Endothelial cell of umbilical vein (primary cell): ENCODE results near the gene INTS11. TPM values are rescaled to one million over a fixed set of nuclear protein-coding genes. Genes with fewer than 3 reads are reported as not detected.
"Not testable (repeated sequence)": the region's sequence is repeated elsewhere in the genome, so short reads cannot be mapped to it uniquely, and the experiment has no call there.

Experiments used
- BruUV-seq: library from RNA; stranded (reverse); fragments of 400-500 nt; replicated peaks from 2 replicates; lab custom pipeline; 2021; lab: Mats Ljungman, UMichigan
- CTCF ChIA-PET: fragments of 300-600, 350-600 bp; sonication (Branson Sonifier 250); formaldehyde crosslinking; loops from one replicate; lab custom pipeline; 2021; ENCODE audit warnings: antibody characterized with exemption, inconsistent platforms; lab: Charles Lee
- POLR2A ChIA-PET: fragments of 300-600, 350-600 bp; sonication (Branson Sonifier 250); formaldehyde crosslinking; loops from one replicate; lab custom pipeline; 2021; ENCODE audit warnings: antibody characterized with exemption, inconsistent platforms; lab: Charles Lee
- DNase-seq: peaks from one replicate; pipeline ENCODE4 v3.0.0-alpha.2; 2011; ENCODE audit warnings: low read depth, low spot score
- FAIRE-seq: peaks from 2 replicates; lab custom pipeline; 2011; peaks lifted over from hg19 to GRCh38; lab: Jason Lieb, UNC
- H2AFZ ChIP-seq: 2 replicates; pipeline ENCODE4 v1.6.0; 2012; ENCODE audit warnings: low read depth, low read length, control low read depth, inconsistent platforms
- H3K27ac ChIP-seq: 2 replicates; pipeline ENCODE4 v1.5.1; 2011; ENCODE audit warnings: low read depth, mild to moderate bottlenecking, control low read depth, low read length, moderate library complexity; ENCODE audit not compliant: insufficient read depth
- H3K27me3 ChIP-seq, 2 experiments: 2 replicates each; pipeline versions ENCODE4 v1.6.0 to v1.6.1; 2011; ENCODE audit warnings: low read length in 2 of 2, mixed read lengths in 1 of 2; ENCODE audit not compliant: control insufficient read depth in 2 of 2, insufficient read depth in 2 of 2
- H3K36me3 ChIP-seq, 2 experiments: 2 replicates in 1 of 2; 3 replicates in 1 of 2; pipeline ENCODE4 v1.5.1; 2011; ENCODE audit warnings: low read length in 2 of 2, mild to moderate bottlenecking in 1 of 2, moderate library complexity in 1 of 2; ENCODE audit not compliant: control insufficient read depth in 2 of 2, insufficient read depth in 2 of 2; ENCODE audit errors: extremely low read depth in 1 of 2
- H3K4me1 ChIP-seq: 3 replicates; pipeline ENCODE4 v1.5.1; 2011; ENCODE audit warnings: mild to moderate bottlenecking, low read length; ENCODE audit not compliant: control insufficient read depth, insufficient read depth; ENCODE audit errors: extremely low read depth
- H3K4me2 ChIP-seq: 2 replicates; pipeline ENCODE4 v1.6.1; 2011; ENCODE audit warnings: low read length, control low read depth, mixed read lengths; ENCODE audit not compliant: insufficient read depth
- H3K4me3 ChIP-seq, 3 experiments: fragments of 200-600 bp in 1 of 3; sonication (generic), shearing (Covaris generic) in 1 of 3; replicated peaks in 1 of 3; 2 replicates each; pipeline ENCODE4 v1.5.1; 2011 to 2016; ENCODE audit warnings: control low read depth in 3 of 3, low read length in 3 of 3, mild to moderate bottlenecking in 2 of 3, inconsistent platforms in 1 of 3, low read depth in 1 of 3, moderate library complexity in 1 of 3; ENCODE audit not compliant: insufficient read depth in 1 of 3
- H3K79me2 ChIP-seq: 2 replicates; pipeline ENCODE4 v1.6.0; 2012; ENCODE audit warnings: low read length, inconsistent platforms; ENCODE audit not compliant: control insufficient read depth, insufficient read depth
- H3K9ac ChIP-seq: replicated peaks from 2 replicates; pipeline ENCODE3; 2011; ENCODE audit warnings: low read length, control low read depth; ENCODE audit not compliant: insufficient read depth; ENCODE audit errors: extremely low read depth
- H3K9me1 ChIP-seq: replicated peaks from 3 replicates; pipeline ENCODE4 v1.6.0; 2011; ENCODE audit warnings: mild to moderate bottlenecking, low read length; ENCODE audit not compliant: control insufficient read depth, insufficient read depth; ENCODE audit errors: extremely low read depth
- H3K9me3 ChIP-seq: replicated peaks from 2 replicates; pipeline ENCODE4 v1.5.1; 2012; ENCODE audit warnings: low read length, inconsistent platforms; ENCODE audit not compliant: control insufficient read depth, insufficient read depth
- H4K20me1 ChIP-seq: replicated peaks from 2 replicates; pipeline ENCODE3; 2011; ENCODE audit warnings: mild to moderate bottlenecking, low read length; ENCODE audit not compliant: control insufficient read depth, insufficient read depth; ENCODE audit errors: extremely low read depth
- EZH2 ChIP-seq: IDR thresholded peaks from 2 replicates; pipeline ENCODE4 v1.6.1; 2012; ENCODE audit warnings: borderline replicate concordance, low read depth, mild to moderate bottlenecking, moderate library complexity, low read length, inconsistent platforms; ENCODE audit not compliant: severe bottlenecking
- FOS ChIP-seq: IDR thresholded peaks from 2 replicates; pipeline ENCODE4 v1.6.1; 2011; ENCODE audit warnings: mild to moderate bottlenecking, low read length, moderate library complexity, borderline replicate concordance; ENCODE audit not compliant: insufficient read depth
- GATA2 ChIP-seq: IDR thresholded peaks from 2 replicates; pipeline ENCODE4 v1.7.0; 2011; ENCODE audit warnings: low read depth, mild to moderate bottlenecking, moderate library complexity, mixed read lengths, low read length; ENCODE audit not compliant: insufficient read length, insufficient read depth
- JUN ChIP-seq: IDR thresholded peaks from 2 replicates; pipeline ENCODE4 v1.6.1; 2011; ENCODE audit warnings: borderline replicate concordance, low read depth; ENCODE audit not compliant: insufficient read length, insufficient read depth
- MYC ChIP-seq: IDR thresholded peaks from one replicate; pipeline ENCODE4 v1.6.1; 2011; ENCODE audit warnings: mild to moderate bottlenecking, low read depth, low read length
- POLR2A ChIP-seq: IDR thresholded peaks from 2 replicates; pipeline ENCODE4 v1.6.1; 2012; ENCODE audit warnings: low read depth, mild to moderate bottlenecking, control low read depth, low read length
- POLR2AphosphoS5 ChIP-seq: IDR thresholded peaks from 2 replicates; pipeline ENCODE4 v1.6.1; 2012; ENCODE audit warnings: low read depth, mild to moderate bottlenecking, control low read depth, low read length, moderate library complexity; ENCODE audit not compliant: insufficient read depth
- dilution Hi-C: fragments of 300-500 bp; cut with MboI; formaldehyde crosslinking; loops from one replicate; pipeline ENCODE4 v1.15.0; 2019; ENCODE audit warnings: low sequenced_read_pairs; ENCODE audit not compliant: extremely low pct_ligation_motif_present
- intact Hi-C: fragments of 100-400 bp; cut with micrococcal nuclease; formaldehyde crosslinking; loops from one replicate; pipeline ENCODE4 v1.10.0; 2022
- polyA plus RNA-seq, 4 experiments: library from polyadenylated mRNA; depleted of rRNA in 3 of 4; stranded (reverse) in 3 of 4; unstranded in 1 of 4; fragments of >200 nt; gene quantifications; 2 replicates each; pipeline versions ENCODE4 v1.2.1 to v1.2.3, GENCODE V29; 2011 to 2012; ENCODE audit warnings: missing spikeins in 1 of 4
- total RNA-seq: library from RNA; stranded (reverse); gene quantifications from 2 replicates; pipeline ENCODE4 v1.2.3, GENCODE V29; 2021
- TF ChIP-seq, protein P1 (sequence below), 2 donors: IDR thresholded peaks; 1 replicate in 1 of 2; 2 replicates in 1 of 2; pipeline ENCODE4 v1.5.1; 2011; ENCODE audit warnings: low read length in 2 of 2, mild to moderate bottlenecking in 2 of 2, moderate library complexity in 2 of 2, control low read depth in 1 of 2, inconsistent platforms in 1 of 2, low read depth in 1 of 2; ENCODE audit not compliant: insufficient read depth in 1 of 2; ENCODE audit errors: extremely low read depth in 1 of 2
- TF ChIP-seq, protein P2 (sequence below): IDR thresholded peaks from 2 replicates; pipeline ENCODE4 v1.6.1; 2011; ENCODE audit not compliant: insufficient read depth, insufficient read length

Gene INTS11
- total and polyA plus RNA-seq, 2 donors (not counting 3 experiments of a cell fraction or from before 2014, with no cell fraction given), result 132 to 222 TPM

DNA sequence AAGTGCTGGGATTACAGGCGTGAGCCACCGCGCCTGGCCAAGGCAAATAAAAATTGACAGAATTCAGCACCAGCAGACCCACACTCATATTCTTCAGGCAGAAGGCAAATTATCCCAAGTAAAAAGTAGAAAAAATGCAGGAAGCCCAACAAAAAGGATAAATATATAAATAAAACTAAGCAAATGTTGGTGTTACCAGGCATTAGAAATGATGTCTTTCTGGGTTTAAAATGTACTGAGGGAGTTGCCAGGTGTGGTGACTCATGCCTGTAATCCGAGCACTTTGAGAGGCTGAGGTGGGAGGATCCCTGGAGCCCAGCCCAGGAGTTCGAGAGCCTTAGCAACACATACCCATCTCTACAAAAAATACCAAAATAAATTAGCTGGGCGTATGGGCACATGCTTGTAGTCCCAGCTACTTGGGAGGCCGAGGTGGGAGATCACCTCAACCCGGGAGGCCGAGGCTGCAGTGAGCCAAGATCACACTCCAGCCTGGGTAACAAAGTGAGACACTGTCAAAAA, 6.3 kb downstream of the INTS11 start:
- no peak overlapping the region for H3K27ac ChIP-seq
- H3K4me1 ChIP-seq, result no peaks in the 10 kb centered on the region
- H3K9me1 ChIP-seq, result no peaks in the 10 kb centered on the region
- H3K27me3 ChIP-seq, result no peaks in the 10 kb centered on the region
- no peaks in the 10 kb centered on the region for H3K9me3 ChIP-seq
- H2AFZ ChIP-seq, result no peak overlapping the region
- peak; percentile 44 for FAIRE-seq
- no peak overlapping the region for H3K4me2 ChIP-seq
- no TSS peak for BruUV-seq
- intact Hi-C loops, result no loop called here
- peak; percentile 45 for DNase-seq
- no peak for TF ChIP-seq POLR2AphosphoS5
- peak; percentile 32 for TF ChIP-seq FOS
- peaks cover 5% of the 10 kb centered on the region for H4K20me1 ChIP-seq
- peaks cover 36% of the 10 kb centered on the region for H3K79me2 ChIP-seq
- ChIA-PET CTCF (no interaction called here), POLR2A (no interaction called here)
- H3K36me3 ChIP-seq, result peaks cover 0 to 25% of the 10 kb centered on the region in 2 experiments
- dilution Hi-C loops, result no loop called here
- H3K4me3 ChIP-seq, result no peak overlapping the region
- no peak overlapping the region for H3K9ac ChIP-seq

DNA sequence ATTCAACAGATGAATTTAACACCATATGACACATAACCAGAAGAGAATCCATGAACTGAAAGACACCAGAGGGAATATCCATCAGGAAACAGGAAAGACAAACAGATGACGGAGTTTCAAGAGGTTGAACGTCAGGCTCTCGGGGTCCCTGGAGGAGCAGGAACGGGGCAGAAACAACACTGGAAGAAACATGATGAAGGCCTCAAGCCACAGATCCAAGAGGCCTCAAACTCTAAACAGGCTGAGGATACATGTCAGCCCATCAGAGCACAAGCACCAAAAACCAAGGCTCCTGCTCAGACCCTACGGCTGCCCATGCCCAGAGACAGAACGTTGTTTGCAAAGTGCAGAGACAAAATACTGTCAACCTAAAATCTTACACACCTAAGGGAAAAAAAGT, 7.0 kb downstream of the INTS11 start:
- H3K36me3 ChIP-seq, result peaks cover 0 to 33% of the 10 kb centered on the region in 2 experiments
- peaks cover 30% of the 10 kb centered on the region for H3K79me2 ChIP-seq
- dilution Hi-C loops (no loop called here), intact Hi-C loops (no loop called here)
- no peak overlapping the region for H3K9ac ChIP-seq
- no peak overlapping the region for H3K4me3 ChIP-seq
- TF ChIP-seq POLR2AphosphoS5 (no peak), GATA2 (no peak), JUN (no peak), MYC (no peak), EZH2 (no peak), POLR2A (no peak), FOS (no peak)
- TF ChIP-seq, protein P1, sequence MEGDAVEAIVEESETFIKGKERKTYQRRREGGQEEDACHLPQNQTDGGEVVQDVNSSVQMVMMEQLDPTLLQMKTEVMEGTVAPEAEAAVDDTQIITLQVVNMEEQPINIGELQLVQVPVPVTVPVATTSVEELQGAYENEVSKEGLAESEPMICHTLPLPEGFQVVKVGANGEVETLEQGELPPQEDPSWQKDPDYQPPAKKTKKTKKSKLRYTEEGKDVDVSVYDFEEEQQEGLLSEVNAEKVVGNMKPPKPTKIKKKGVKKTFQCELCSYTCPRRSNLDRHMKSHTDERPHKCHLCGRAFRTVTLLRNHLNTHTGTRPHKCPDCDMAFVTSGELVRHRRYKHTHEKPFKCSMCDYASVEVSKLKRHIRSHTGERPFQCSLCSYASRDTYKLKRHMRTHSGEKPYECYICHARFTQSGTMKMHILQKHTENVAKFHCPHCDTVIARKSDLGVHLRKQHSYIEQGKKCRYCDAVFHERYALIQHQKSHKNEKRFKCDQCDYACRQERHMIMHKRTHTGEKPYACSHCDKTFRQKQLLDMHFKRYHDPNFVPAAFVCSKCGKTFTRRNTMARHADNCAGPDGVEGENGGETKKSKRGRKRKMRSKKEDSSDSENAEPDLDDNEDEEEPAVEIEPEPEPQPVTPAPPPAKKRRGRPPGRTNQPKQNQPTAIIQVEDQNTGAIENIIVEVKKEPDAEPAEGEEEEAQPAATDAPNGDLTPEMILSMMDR (IDR thresholded peaks at IDR 0.05; ENCODE audit: extremely low read depth in 1 of 2, insufficient read depth in 1 of 2, low read depth in 1 of 2, low read length in 2 of 2), result no peak
- TF ChIP-seq, protein P2, sequence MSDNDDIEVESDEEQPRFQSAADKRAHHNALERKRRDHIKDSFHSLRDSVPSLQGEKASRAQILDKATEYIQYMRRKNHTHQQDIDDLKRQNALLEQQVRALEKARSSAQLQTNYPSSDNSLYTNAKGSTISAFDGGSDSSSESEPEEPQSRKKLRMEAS, result no peak
- no peaks in the 10 kb centered on the region for H3K9me1 ChIP-seq
- H3K4me1 ChIP-seq, result no peaks in the 10 kb centered on the region
- H3K27ac ChIP-seq, result no peak overlapping the region
- H3K9me3 ChIP-seq, result no peaks in the 10 kb centered on the region
- no peak overlapping the region for H3K4me2 ChIP-seq
- H2AFZ ChIP-seq, result no peak overlapping the region
- DNase-seq (no peak), FAIRE-seq (no peak)
- peaks cover 5% of the 10 kb centered on the region for H4K20me1 ChIP-seq
- POLR2A ChIA-PET, result no interaction called here
- BruUV-seq, result no TSS peak
- H3K27me3 ChIP-seq, result no peaks in the 10 kb centered on the region
- CTCF ChIA-PET, result no interaction called here

DNA sequence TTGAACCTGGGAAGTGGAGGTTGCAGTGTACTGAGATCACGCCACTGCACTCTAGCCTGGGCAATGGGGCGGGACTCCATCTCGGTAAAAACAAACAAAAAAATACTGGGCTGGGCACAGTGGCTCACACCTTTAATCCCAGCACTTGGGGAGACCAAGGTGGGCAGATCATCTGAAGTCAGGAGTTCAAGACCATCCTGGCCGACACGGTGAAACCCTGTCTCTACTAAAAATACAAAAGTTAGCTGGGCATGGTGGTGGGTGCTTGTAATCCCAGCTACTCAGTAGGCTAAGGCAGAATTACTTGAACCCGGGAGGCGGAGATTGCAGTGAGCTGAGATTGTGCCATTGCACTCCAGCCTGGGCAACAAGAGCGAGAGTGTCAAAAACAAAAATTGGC, 8.3 kb downstream of the INTS11 start:
- H3K4me2 ChIP-seq, DNase-seq, CTCF ChIA-PET, dilution Hi-C loops, H3K4me3 ChIP-seq, H3K27me3 ChIP-seq, H2AFZ ChIP-seq, intact Hi-C loops, H3K9me1 ChIP-seq, H4K20me1 ChIP-seq, H3K9ac ChIP-seq, BruUV-seq, H3K27ac ChIP-seq, H3K4me1 ChIP-seq, POLR2A ChIA-PET, H3K9me3 ChIP-seq: not testable (repeated sequence)
- peaks cover 18% of the 10 kb centered on the region for H3K79me2 ChIP-seq
- peak; percentile 24 for FAIRE-seq
- H3K36me3 ChIP-seq, result peaks cover 0 to 41% of the 10 kb centered on the region in 2 experiments
